Vagina (tissue), 2 donors: ENCODE results near the gene MAP4K4.

Experiments used
- POLR2A ChIP-seq, 2 donors: fragments of 450-650 bp; IDR thresholded peaks; one replicate each; pipeline ENCODE4 v1.6.1; 2017; ENCODE audit warnings: antibody characterized with exemption in 2 of 2, mild to moderate bottlenecking in 2 of 2, moderate library complexity in 2 of 2
- POLR2AphosphoS5 ChIP-seq, 2 donors: sonication (generic); formaldehyde crosslinking; IDR thresholded peaks; one replicate each; pipeline ENCODE4 v1.9.0; 2017; ENCODE audit warnings: antibody characterized with exemption in 2 of 2, mild to moderate bottlenecking in 2 of 2, low read depth in 1 of 2; ENCODE audit not compliant: insufficient read depth in 1 of 2

GRCh38 chr2:101723371-101724124 lies 26.0 kb downstream of the MAP4K4 start:
- TF ChIP-seq POLR2A (IDR thresholded peaks at IDR 0.05): no peak
- TF ChIP-seq POLR2AphosphoS5 (IDR thresholded peaks at IDR 0.05; ENCODE audit: insufficient read depth in 1 of 2, low read depth in 1 of 2): no peak
